ENCODE measurements around the gene GPX5. TPM values are rescaled to one million over a fixed set of nuclear protein-coding genes. Genes with fewer than 3 reads are reported as not detected.
A peak's percentile ranks its signal among the peaks of the same experiment; 100 is the strongest.

GPX5 gene
- total RNA-seq, 4 donors from 2014 or later: not detected

DNA sequence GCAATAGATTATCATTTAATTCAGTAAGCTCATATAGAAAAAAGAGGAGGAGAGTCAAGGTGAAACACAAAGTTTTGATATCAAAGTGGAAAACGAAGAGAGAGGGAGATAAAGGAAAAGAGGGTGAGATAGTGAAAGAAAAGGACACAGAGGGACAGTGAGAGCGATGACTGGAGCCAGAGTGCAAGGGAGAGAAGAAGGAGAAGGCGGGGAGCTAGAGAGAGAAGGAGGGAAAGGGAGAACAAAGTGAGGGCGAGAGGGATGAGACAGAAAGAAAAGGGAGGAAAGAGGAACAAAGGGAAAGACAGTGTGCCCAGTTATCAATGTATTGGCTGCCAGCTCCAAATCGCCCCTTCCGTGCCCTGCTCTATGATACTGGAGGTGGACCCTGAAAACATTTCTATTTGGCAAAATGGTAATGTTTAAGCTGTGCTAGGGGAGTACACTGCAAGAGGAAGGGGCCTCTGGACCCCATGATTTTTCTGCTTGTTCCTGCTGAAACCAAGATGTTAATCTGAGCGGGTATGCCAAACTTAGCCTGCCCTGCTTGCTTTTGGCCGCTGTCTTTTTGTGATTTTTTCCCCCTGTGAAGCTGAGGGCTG lies 27.8 kb downstream of the GPX5 start:
- no peaks in the 10 kb centered on the region for H3K36me3 ChIP-seq
- H3K4me3 ChIP-seq (replicated peaks in 1 of 3): peak overlapping the region in 1 of 3 donors; percentile 12
- H3K27me3 ChIP-seq: no peaks in the 10 kb centered on the region
- intact Hi-C loops (cut with DNase I): no loop called here
- H3K4me1 ChIP-seq: peaks cover 0 to 4% of the 10 kb centered on the region in 2 donors
- no peaks in the 10 kb centered on the region for H3K9me3 ChIP-seq
- H3K27ac ChIP-seq: no peak overlapping the region
- 54 to 55% methylated on average over 8 of the region's 8 CpGs for WGBS, 2 donors
- no peak for DNase-seq
- TF ChIP-seq POLR2A (IDR thresholded peaks at IDR 0.05): no peak
- TF ChIP-seq, protein P1, sequence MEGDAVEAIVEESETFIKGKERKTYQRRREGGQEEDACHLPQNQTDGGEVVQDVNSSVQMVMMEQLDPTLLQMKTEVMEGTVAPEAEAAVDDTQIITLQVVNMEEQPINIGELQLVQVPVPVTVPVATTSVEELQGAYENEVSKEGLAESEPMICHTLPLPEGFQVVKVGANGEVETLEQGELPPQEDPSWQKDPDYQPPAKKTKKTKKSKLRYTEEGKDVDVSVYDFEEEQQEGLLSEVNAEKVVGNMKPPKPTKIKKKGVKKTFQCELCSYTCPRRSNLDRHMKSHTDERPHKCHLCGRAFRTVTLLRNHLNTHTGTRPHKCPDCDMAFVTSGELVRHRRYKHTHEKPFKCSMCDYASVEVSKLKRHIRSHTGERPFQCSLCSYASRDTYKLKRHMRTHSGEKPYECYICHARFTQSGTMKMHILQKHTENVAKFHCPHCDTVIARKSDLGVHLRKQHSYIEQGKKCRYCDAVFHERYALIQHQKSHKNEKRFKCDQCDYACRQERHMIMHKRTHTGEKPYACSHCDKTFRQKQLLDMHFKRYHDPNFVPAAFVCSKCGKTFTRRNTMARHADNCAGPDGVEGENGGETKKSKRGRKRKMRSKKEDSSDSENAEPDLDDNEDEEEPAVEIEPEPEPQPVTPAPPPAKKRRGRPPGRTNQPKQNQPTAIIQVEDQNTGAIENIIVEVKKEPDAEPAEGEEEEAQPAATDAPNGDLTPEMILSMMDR (IDR thresholded peaks at IDR 0.05): no peak

DNA sequence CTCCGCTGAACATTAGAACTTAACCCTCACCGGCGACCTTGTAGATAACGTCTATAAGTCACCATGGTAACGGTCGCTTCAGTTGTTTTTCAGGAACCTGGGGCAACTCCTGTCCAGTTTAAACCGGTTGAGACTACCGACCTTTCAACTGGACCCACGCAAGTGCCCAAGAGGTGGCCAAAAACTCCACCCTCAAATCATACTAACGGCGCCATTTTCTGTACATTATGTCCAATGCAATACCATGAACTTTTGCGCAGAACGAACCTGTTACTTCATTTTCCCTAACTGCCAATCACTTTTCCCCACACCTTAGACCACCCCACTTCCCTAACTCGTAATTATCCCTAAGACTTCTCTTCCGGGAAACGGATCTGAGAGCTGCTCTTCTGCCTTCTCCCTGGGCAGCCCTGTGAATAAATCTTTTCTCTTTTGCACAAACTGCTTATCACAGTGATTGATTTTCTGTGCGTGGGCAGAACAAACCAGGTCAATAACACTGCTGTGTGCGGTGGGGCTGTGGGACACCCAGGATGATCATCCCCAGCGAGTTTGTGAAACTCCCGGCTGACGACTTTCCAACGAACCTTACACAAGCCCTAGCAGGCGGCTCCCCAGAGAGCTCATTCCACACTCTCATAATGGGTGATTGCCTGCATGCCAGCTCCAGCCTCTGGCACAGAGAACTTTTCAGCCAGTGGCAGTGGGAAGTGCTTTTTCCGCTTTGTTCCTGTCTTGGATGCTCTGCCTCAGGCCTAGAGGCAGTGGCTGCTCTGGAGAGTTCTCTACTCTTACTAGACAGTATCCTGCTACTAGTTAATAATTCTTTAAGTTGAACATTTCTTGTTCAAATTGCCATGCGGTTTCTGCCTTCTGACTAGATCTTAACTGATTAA lies 28.6 kb downstream of the GPX5 start:
- Histone ChIP-seq H3K27me3 (no peaks in the 10 kb centered on the region), H3K9me3 (no peaks in the 10 kb centered on the region), H3K27ac (no peak overlapping the region), H3K4me1 (peaks cover 0 to 4% of the 10 kb centered on the region in 2 donors), H3K36me3 (no peaks in the 10 kb centered on the region), H3K4me3 (replicated peaks in 1 of 3) (peak overlapping the region in 1 of 3 donors; percentile 12)
- peak; percentile 4 to 12 for DNase-seq
- 25 to 27% methylated on average over 25 of the region's 25 CpGs for WGBS, 2 donors
- intact Hi-C loops (cut with DNase I): no loop called here
- TF ChIP-seq, protein P1 (IDR thresholded peaks at IDR 0.05): no peak
- no peak for TF ChIP-seq POLR2A (IDR thresholded peaks at IDR 0.05)

DNA sequence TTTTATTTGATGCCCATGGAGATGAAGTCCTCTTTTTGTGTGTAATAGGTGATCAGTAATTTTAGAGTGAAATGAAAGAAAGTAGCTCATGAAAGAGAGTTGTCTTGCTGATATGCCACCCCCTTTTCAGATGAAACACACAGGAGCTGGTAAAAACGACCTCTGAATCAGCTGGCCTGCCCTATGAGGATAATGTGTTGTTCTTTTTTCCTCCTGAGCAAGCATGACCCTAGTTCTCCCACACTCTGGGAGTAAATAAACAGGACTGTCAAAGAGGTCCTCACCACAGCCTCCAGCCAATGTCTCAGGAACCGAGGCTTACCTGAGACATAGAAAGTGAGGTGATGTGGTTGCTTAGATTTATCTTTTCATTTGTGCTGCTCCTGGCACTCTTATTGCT lies 29.5 kb downstream of the GPX5 start:
- Histone ChIP-seq H3K27ac (no peak overlapping the region), H3K27me3 (no peaks in the 10 kb centered on the region), H3K4me3 (replicated peaks in 1 of 3) (no peak overlapping the region), H3K4me1 (peaks cover 0 to 4% of the 10 kb centered on the region in 2 donors), H3K36me3 (no peaks in the 10 kb centered on the region), H3K9me3 (no peaks in the 10 kb centered on the region)
- TF ChIP-seq, protein P1 (IDR thresholded peaks at IDR 0.05): no peak
- no peak for TF ChIP-seq POLR2A (IDR thresholded peaks at IDR 0.05)
- WGBS, 2 donors: 64 to 67% methylated on average over 2 of the region's 2 CpGs
- DNase-seq: no peak
- intact Hi-C loops (cut with DNase I): no loop called here

DNA sequence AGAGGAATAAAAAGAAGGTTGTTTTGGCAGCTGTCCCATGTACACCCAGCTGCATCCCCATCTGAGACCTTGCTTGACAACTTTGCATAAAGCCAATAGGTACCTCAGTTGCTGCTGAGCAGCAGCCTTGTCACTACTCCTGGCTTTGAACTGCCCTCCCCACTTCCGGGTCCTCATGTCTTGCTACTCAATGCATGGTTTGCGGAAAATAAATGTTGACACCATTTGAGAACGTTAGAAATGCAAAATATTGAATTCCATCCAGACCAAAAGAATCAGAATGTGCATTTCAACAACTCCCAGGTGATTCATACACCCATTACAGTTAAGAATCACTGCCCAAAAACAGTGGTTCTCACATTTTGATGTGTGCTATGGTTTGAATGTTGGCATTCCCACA lies 32.9 kb downstream of the GPX5 start:
- no peak for DNase-seq
- Histone ChIP-seq H3K36me3 (no peaks in the 10 kb centered on the region), H3K4me1 (peaks cover 0 to 2% of the 10 kb centered on the region in 2 donors), H3K9me3 (no peaks in the 10 kb centered on the region), H3K4me3 (replicated peaks in 1 of 3) (no peak overlapping the region), H3K27ac (no peak overlapping the region), H3K27me3 (no peaks in the 10 kb centered on the region)
- intact Hi-C loops (cut with DNase I): no loop called here
- TF ChIP-seq POLR2A (IDR thresholded peaks at IDR 0.05): no peak
- TF ChIP-seq, protein P1 (IDR thresholded peaks at IDR 0.05): no peak
- 66 to 72% methylated on average over 3 of the region's 3 CpGs for WGBS, 2 donors
